Natural killer cell treated with Interleukin-12 subunit alpha and Interleukin-12 subunit beta and Interleukin-15 and Interleukin-18, amount 100 ng/mL, for 72 hours (primary cell): ENCODE measurements around the gene SMIM13. TPM values are rescaled to one million over a fixed set of nuclear protein-coding genes. Genes with fewer than 3 reads are reported as not detected.
"Not testable (repeated sequence)": the region's sequence is repeated elsewhere in the genome, so short reads cannot be mapped to it uniquely, and the experiment has no call there.

ENCODE experiments used
- ATAC-seq, 2 donors: fragments of 150-1000 bp; cut with Tn5 transposase in 1 of 2; sonication (Bioruptor Pico), chemical (Tn5 transposase) in 1 of 2; 2 replicates each; pipeline ENCODE4 v1.10.0; 2021
- DNase-seq: peaks from one replicate; pipeline ENCODE4 v3.0.0; 2022; ENCODE audit warnings: low spot score
- H3K27ac Mint-ChIP-seq, 2 donors: 1 replicate in 1 of 2; 2 replicates in 1 of 2; pipeline ENCODE4 v1.8.0; 2022; ENCODE audit warnings: mixed read lengths in 2 of 2, mild to moderate bottlenecking in 1 of 2, moderate library complexity in 1 of 2
- H3K27me3 Mint-ChIP-seq, 2 donors: 1 replicate in 1 of 2; 2 replicates in 1 of 2; pipeline ENCODE4 v1.8.0; 2022; ENCODE audit warnings: mixed read lengths in 2 of 2
- H3K36me3 Mint-ChIP-seq: one replicate; pipeline ENCODE4 v1.8.0; 2022; ENCODE audit warnings: mixed read lengths
- H3K4me1 Mint-ChIP-seq, 2 donors: 1 replicate in 1 of 2; 2 replicates in 1 of 2; pipeline ENCODE4 v1.8.0; 2022; ENCODE audit warnings: low read depth in 2 of 2, mixed read lengths in 2 of 2, mild to moderate bottlenecking in 1 of 2
- H3K4me3 Mint-ChIP-seq: one replicate; pipeline ENCODE4 v1.8.0; 2022; ENCODE audit warnings: mixed read lengths
- H3K9me3 Mint-ChIP-seq: 2 replicates; pipeline ENCODE4 v1.8.0; 2022; ENCODE audit warnings: mixed read lengths
- total RNA-seq, 2 donors: library from RNA; stranded (reverse); gene quantifications; one replicate each; pipeline ENCODE4 v1.2.3, GENCODE V29; 2022

The SMIM13 gene
- total RNA-seq, 2 donors from 2014 or later = 14.2 to 16.0 TPM

- no peak for ATAC-seq
Measured at GRCh38 chr6:11066505-11067347, 26.9 kb upstream of the SMIM13 start.

GRCh38 chr6:11067348-11067747 is 26.3 kb upstream of the SMIM13 start:
- no peak for DNase-seq
- no peak for ATAC-seq
- Mint-ChIP-seq H3K4me3 (no peak overlapping the region), H3K9me3 (no peaks in the 10 kb centered on the region), H3K27ac (no peak overlapping the region), H3K36me3 (no peaks in the 10 kb centered on the region), H3K27me3 (peaks cover 9 to 20% of the 10 kb centered on the region in 2 donors), H3K4me1 (no peaks in the 10 kb centered on the region)

More at GRCh38 chr6:11066505-11067347, 26.9 kb upstream of the SMIM13 start:
- Mint-ChIP-seq H3K4me3 (no peak overlapping the region), H3K36me3 (no peaks in the 10 kb centered on the region), H3K9me3 (no peaks in the 10 kb centered on the region), H3K27ac (no peak overlapping the region), H3K4me1 (no peaks in the 10 kb centered on the region), H3K27me3 (peaks cover 9 to 18% of the 10 kb centered on the region in 2 donors)
- DNase-seq = no peak

- DNase-seq = no peak
- H3K4me3 Mint-ChIP-seq = no peak overlapping the region
- no peaks in the 10 kb centered on the region for H3K36me3 Mint-ChIP-seq
- no peaks in the 10 kb centered on the region for H3K4me1 Mint-ChIP-seq
- peaks cover 0 to 15% of the 10 kb centered on the region in 2 donors for H3K27me3 Mint-ChIP-seq
- H3K27ac Mint-ChIP-seq = no peak overlapping the region
- no peaks in the 10 kb centered on the region for H3K9me3 Mint-ChIP-seq
- ATAC-seq = no peak
Measured at GRCh38 chr6:11069760-11070159, 23.9 kb upstream of the SMIM13 start.

GRCh38 chr6:11072101-11072500 is 21.5 kb upstream of the SMIM13 start:
- H3K9me3 Mint-ChIP-seq = no peaks in the 10 kb centered on the region
- no peak for DNase-seq

GRCh38 chr6:11076540-11076939 is 17.1 kb upstream of the SMIM13 start:
- Mint-ChIP-seq H3K27ac (no peak overlapping the region), H3K4me1 (no peaks in the 10 kb centered on the region), H3K27me3 (peaks cover 0 to 8% of the 10 kb centered on the region in 2 donors), H3K9me3 (no peaks in the 10 kb centered on the region), H3K4me3 (no peak overlapping the region), H3K36me3 (no peaks in the 10 kb centered on the region)
- ATAC-seq = no peak
- DNase-seq = no peak

More at GRCh38 chr6:11072101-11072500, 21.5 kb upstream of the SMIM13 start:
- no peaks in the 10 kb centered on the region for H3K4me1 Mint-ChIP-seq
- H3K4me3 Mint-ChIP-seq = no peak overlapping the region
- H3K27ac Mint-ChIP-seq = no peak overlapping the region
- ATAC-seq = no peak
- H3K36me3 Mint-ChIP-seq = no peaks in the 10 kb centered on the region
- H3K27me3 Mint-ChIP-seq = peaks cover 0 to 7% of the 10 kb centered on the region in 2 donors

- Mint-ChIP-seq H3K27me3 (peaks cover 0 to 3% of the 10 kb centered on the region in 2 donors), H3K9me3 (no peaks in the 10 kb centered on the region), H3K27ac (no peak overlapping the region), H3K36me3 (no peaks in the 10 kb centered on the region), H3K4me3 (no peak overlapping the region), H3K4me1 (no peaks in the 10 kb centered on the region)
- no peak for ATAC-seq
- DNase-seq = no peak
Measured at GRCh38 chr6:11078266-11078665, 15.4 kb upstream of the SMIM13 start.

GRCh38 chr6:11080296-11080695 is 13.3 kb upstream of the SMIM13 start:
- Mint-ChIP-seq H3K27me3 (peaks cover 0 to 3% of the 10 kb centered on the region in 2 donors), H3K4me1 (no peaks in the 10 kb centered on the region), H3K4me3 (no peak overlapping the region), H3K27ac (no peak overlapping the region), H3K9me3 (no peaks in the 10 kb centered on the region), H3K36me3 (no peaks in the 10 kb centered on the region)
- ATAC-seq (no peak), DNase-seq (no peak)

- no peak overlapping the region for H3K27ac Mint-ChIP-seq
- no peaks in the 10 kb centered on the region for H3K36me3 Mint-ChIP-seq
- no peaks in the 10 kb centered on the region for H3K9me3 Mint-ChIP-seq
- no peak overlapping the region for H3K4me3 Mint-ChIP-seq
- H3K27me3 Mint-ChIP-seq = peaks cover 0 to 5% of the 10 kb centered on the region in 2 donors
- no peak for ATAC-seq
- no peaks in the 10 kb centered on the region for H3K4me1 Mint-ChIP-seq
- no peak for DNase-seq
Measured at GRCh38 chr6:11083491-11083890, 10.1 kb upstream of the SMIM13 start.

GRCh38 chr6:11083956-11084355 is 9.7 kb upstream of the SMIM13 start:
- Mint-ChIP-seq H3K36me3 (no peaks in the 10 kb centered on the region), H3K9me3 (no peaks in the 10 kb centered on the region), H3K4me3 (no peak overlapping the region), H3K27me3 (peaks cover 0 to 5% of the 10 kb centered on the region in 2 donors), H3K4me1 (no peaks in the 10 kb centered on the region), H3K27ac (no peak overlapping the region)
- ATAC-seq (no peak), DNase-seq (no peak)

GRCh38 chr6:11085758-11086435 is 7.7 kb upstream of the SMIM13 start:
- Mint-ChIP-seq H3K27ac (no peak overlapping the region), H3K4me1 (no peaks in the 10 kb centered on the region), H3K36me3 (no peaks in the 10 kb centered on the region), H3K9me3 (no peaks in the 10 kb centered on the region), H3K4me3 (no peak overlapping the region), H3K27me3 (peaks cover 0 to 2% of the 10 kb centered on the region in 2 donors)
- no peak for ATAC-seq
- no peak for DNase-seq

- DNase-seq, H3K4me3 Mint-ChIP-seq, H3K9me3 Mint-ChIP-seq, H3K27me3 Mint-ChIP-seq, ATAC-seq, H3K27ac Mint-ChIP-seq, H3K36me3 Mint-ChIP-seq, H3K4me1 Mint-ChIP-seq: not testable (repeated sequence)
Measured at GRCh38 chr6:11087141-11087812, 6.4 kb upstream of the SMIM13 start.

GRCh38 chr6:11089695-11090094 is 3.9 kb upstream of the SMIM13 start:
- ATAC-seq (no peak), DNase-seq (no peak)
- H3K36me3 Mint-ChIP-seq = peaks cover 5% of the 10 kb centered on the region
- no peak overlapping the region for H3K4me3 Mint-ChIP-seq
- H3K4me1 Mint-ChIP-seq = peaks cover 8 to 14% of the 10 kb centered on the region in 2 donors
- H3K27me3 Mint-ChIP-seq = peaks cover 0 to 2% of the 10 kb centered on the region in 2 donors
- no peaks in the 10 kb centered on the region for H3K9me3 Mint-ChIP-seq
- no peak overlapping the region for H3K27ac Mint-ChIP-seq

GRCh38 chr6:11091141-11091540 is 2.5 kb upstream of the SMIM13 start:
- not testable (repeated sequence) for DNase-seq, H3K27me3 Mint-ChIP-seq

More at GRCh38 chr6:11091141-11091540, 2.5 kb upstream of the SMIM13 start:
- not testable (repeated sequence) for H3K36me3 Mint-ChIP-seq, H3K27ac Mint-ChIP-seq, ATAC-seq, H3K9me3 Mint-ChIP-seq, H3K4me3 Mint-ChIP-seq
- peaks cover 20 to 25% of the 10 kb centered on the region in 2 donors for H3K4me1 Mint-ChIP-seq
